ENCODE data around the gene TSPYL1. TPM values are rescaled to one million over a fixed set of nuclear protein-coding genes. Genes with fewer than 3 reads are reported as not detected.
A peak's percentile ranks its signal among the peaks of the same experiment; 100 is the strongest.

TSPYL1 gene
- total and polyA plus RNA-seq, 10 of the 15 experiments (the other 5 are each of a cell fraction or from before 2014, with no cell fraction given), result 22.9 to 44.1 (median 27.0) TPM

- TF ChIP-seq USF2 (IDR thresholded peaks at IDR 0.05; ENCODE audit: borderline replicate concordance, low read depth, low read length), result no peak
- POLR2A ChIA-PET, result no interaction called here
Observed at GRCh38 chr6:116265041-116265829, 14.5 kb downstream of the TSPYL1 start.

GRCh38 chr6:116263353-116263752 is 16.4 kb downstream of the TSPYL1 start:
- Histone ChIP-seq H3K9ac (ENCODE audit: control insufficient read depth, insufficient read depth, low read length) (no peak overlapping the region), H3K27ac (ENCODE audit: control insufficient read depth, insufficient read depth) (no peak overlapping the region), H3K4me2 (ENCODE audit: control insufficient read depth, insufficient read depth) (no peak overlapping the region), H3K36me3 (ENCODE audit: control insufficient read depth in 2 of 2, insufficient read depth in 2 of 2, low read length in 1 of 2) (peaks cover 1 to 2% of the 10 kb centered on the region in 2 experiments; a peak in 2 of 4 replicates), H2AFZ (ENCODE audit: control insufficient read depth, low read depth, low read length) (no peak overlapping the region), H3K79me2 (ENCODE audit: control insufficient read depth, insufficient read depth, low read length) (no peaks in the 10 kb centered on the region), H3K27me3 (replicated peaks in 1 of 2; ENCODE audit: control insufficient read depth in 2 of 2, insufficient read depth in 2 of 2, low read length in 1 of 2) (no peaks in the 10 kb centered on the region), H3K9me3 (replicated peaks; ENCODE audit: control insufficient read depth, insufficient read depth, low read length) (peaks cover 2% of the 10 kb centered on the region; the same call in 2 of the 3 replicates), H3K4me3 (no peak overlapping the region), H3K4me1 (ENCODE audit: control insufficient read depth, insufficient read depth, low read length) (no peaks in the 10 kb centered on the region), H4K20me1 (ENCODE audit: control insufficient read depth, insufficient read depth) (no peaks in the 10 kb centered on the region)
- BruUV-seq (replicated peaks), result no TSS peak
- FAIRE-seq (no peak), DNase-seq (ENCODE audit: low read depth, low spot score) (no peak), ATAC-seq (no peak)
- WGBS (ENCODE audit: insufficient coverage, insufficient replicate concordance, low lambda C conversion rate, missing lambda C conversion rate), result 93% methylated on average over 1 of the region's 1 CpG
- ChIA-PET RAD21 (ENCODE audit: unreplicated experiment) (no interaction called here), SMC1A (ENCODE audit: uncharacterized antibody, unreplicated experiment) (no interaction called here), POLR2A (interaction anchor here (0.5 kb wide), 1 partner anchor 14 kb away, joined by 8 read pairs; no protein-coding TSS in a partner anchor), CTCF (interaction anchor here (1.4 to 2.0 kb wide), 3 partner anchors 12 to 298 kb away, joined by 3 to 6 read pairs (median 5); no protein-coding TSS in a partner anchor)
- intact Hi-C loops (cut with micrococcal nuclease; ENCODE audit: unreplicated experiment), result no loop called here
- TF ChIP-seq CBX5 (IDR thresholded peaks at IDR 0.05; ENCODE audit: low read depth) (peak; percentile 53; the same call in 1 of the 2 replicates), CUX1 (IDR thresholded peaks at IDR 0.05; ENCODE audit: insufficient replicate concordance, low read depth, low read length) (no peak), BACH1 (IDR thresholded peaks at IDR 0.05; ENCODE audit: borderline replicate concordance) (no peak), HDAC6 (IDR thresholded peaks at IDR 0.05; ENCODE audit: unreplicated experiment) (no peak)
- in situ Hi-C loops (cut with MboI), result no loop called here

More at GRCh38 chr6:116265041-116265829, 14.5 kb downstream of the TSPYL1 start:
- Histone ChIP-seq H3K9ac (ENCODE audit: control insufficient read depth, insufficient read depth, low read length) (no peak overlapping the region), H3K4me2 (ENCODE audit: control insufficient read depth, insufficient read depth) (no peak overlapping the region), H2AFZ (ENCODE audit: control insufficient read depth, low read depth, low read length) (no peak overlapping the region), H3K36me3 (ENCODE audit: control insufficient read depth in 2 of 2, insufficient read depth in 2 of 2, low read length in 1 of 2) (peaks cover 1 to 2% of the 10 kb centered on the region in 2 experiments; a peak in 2 of 4 replicates), H3K9me3 (replicated peaks; ENCODE audit: control insufficient read depth, insufficient read depth, low read length) (peaks cover 2% of the 10 kb centered on the region; the same call in 2 of the 3 replicates), H3K4me3 (no peak overlapping the region), H3K4me1 (ENCODE audit: control insufficient read depth, insufficient read depth, low read length) (no peaks in the 10 kb centered on the region), H3K79me2 (ENCODE audit: control insufficient read depth, insufficient read depth, low read length) (no peaks in the 10 kb centered on the region), H3K27me3 (replicated peaks in 1 of 2; ENCODE audit: control insufficient read depth in 2 of 2, insufficient read depth in 2 of 2, low read length in 1 of 2) (no peaks in the 10 kb centered on the region), H3K27ac (ENCODE audit: control insufficient read depth, insufficient read depth) (no peak overlapping the region), H4K20me1 (ENCODE audit: control insufficient read depth, insufficient read depth) (no peaks in the 10 kb centered on the region)
- WGBS (ENCODE audit: insufficient coverage, insufficient replicate concordance, low lambda C conversion rate, missing lambda C conversion rate), result 76% methylated on average over 4 of the region's 4 CpGs
- ChIA-PET RAD21 (ENCODE audit: unreplicated experiment) (no interaction called here), SMC1A (ENCODE audit: uncharacterized antibody, unreplicated experiment) (no interaction called here), CTCF (interaction anchor here (2.3 kb wide), 1 partner anchor 47 kb away, joined by 8 read pairs; no protein-coding TSS in a partner anchor)
- DNase-seq (ENCODE audit: low read depth, low spot score) (no peak), FAIRE-seq (no peak), ATAC-seq (no peak)
- in situ Hi-C loops (cut with MboI), result no loop called here
- BruUV-seq (replicated peaks), result no TSS peak
- intact Hi-C loops (cut with micrococcal nuclease; ENCODE audit: unreplicated experiment), result no loop called here
